Stimulated activated CD4-positive, alpha-beta T cell treated with anti-CD3 and anti-CD28 coated beads, TNF-alpha, amount 100 ng/mL, for 48 hours (primary cell): Measurements from ENCODE around the gene L3HYPDH.
A peak's percentile ranks its signal among the peaks of the same experiment; 100 is the strongest.

Source experiments
- DNase-seq, 3 donors: peaks; one replicate each; pipeline ENCODE4 v3.0.0-alpha.2; 2020; ENCODE audit warnings: low read depth in 3 of 3

The L3HYPDH gene

GRCh38 chr14:59483819-59484638 is at the start of gene L3HYPDH, which contains the start of gene JKAMP:
TSS of gene L3HYPDH (minus strand) at chr14:59484408. CDS start at chr14:59484316, 92 bp downstream.
TSS of gene JKAMP (plus strand) at chr14:59484517. CDS start at chr14:59484590, 73 bp downstream.
- peak; percentile 92 to 98 (median 97) for DNase-seq

- DNase-seq, result no peak
Measured at GRCh38 chr14:59532419-59532818, 48.2 kb upstream of the L3HYPDH start.

GRCh38 chr14:59530349-59530748 is 46.1 kb upstream of the L3HYPDH start:
- DNase-seq, result no peak

GRCh38 chr14:59529189-59529588 is 45.0 kb upstream of the L3HYPDH start:
- DNase-seq, result no peak

GRCh38 chr14:59520224-59520623 is 36.0 kb upstream of the L3HYPDH start:
- no peak for DNase-seq

- DNase-seq, result no peak
Measured at GRCh38 chr14:59511916-59512575, 27.8 kb upstream of the L3HYPDH start.

GRCh38 chr14:59510966-59511365 is 26.8 kb upstream of the L3HYPDH start:
- no peak for DNase-seq

GRCh38 chr14:59510001-59510400 is 25.8 kb upstream of the L3HYPDH start:
- DNase-seq, result no peak

GRCh38 chr14:59509101-59509500 is 24.9 kb upstream of the L3HYPDH start:
- DNase-seq, result no peak

- DNase-seq, result no peak
Measured at GRCh38 chr14:59507752-59508103, 23.5 kb upstream of the L3HYPDH start.

- peak in 2 of 3 donors; percentile 14 to 21 for DNase-seq
Measured at GRCh38 chr14:59507063-59507751, 23.0 kb upstream of the L3HYPDH start.

- DNase-seq, result no peak
Measured at GRCh38 chr14:59503256-59503655, 19.0 kb upstream of the L3HYPDH start.

GRCh38 chr14:59500732-59501131 is 16.5 kb upstream of the L3HYPDH start:
- no peak for DNase-seq

- no peak for DNase-seq
Measured at GRCh38 chr14:59492384-59492783, 8.2 kb upstream of the L3HYPDH start.

- no peak for DNase-seq
Measured at GRCh38 chr14:59490756-59491155, 6.5 kb upstream of the L3HYPDH start.

GRCh38 chr14:59484639-59485175 is 499 bp upstream of the L3HYPDH start:
- no peak for DNase-seq

GRCh38 chr14:59483363-59483762 is 845 bp downstream of the L3HYPDH start:
- DNase-seq, result no peak

GRCh38 chr14:59482541-59483331 is 1.5 kb downstream of the L3HYPDH start:
- DNase-seq, result no peak

- DNase-seq, result no peak
Measured at GRCh38 chr14:59481871-59482540, 2.2 kb downstream of the L3HYPDH start.

GRCh38 chr14:59481407-59481806 is 2.8 kb downstream of the L3HYPDH start:
- DNase-seq, result no peak

GRCh38 chr14:59480166-59480565 is 4.0 kb downstream of the L3HYPDH start:
- no peak for DNase-seq
